Neural progenitor cell (in vitro differentiated cells): ENCODE results near the gene CHKA. TPM values are rescaled to one million over a fixed set of nuclear protein-coding genes. Genes with fewer than 3 reads are reported as not detected.
A peak's percentile ranks its signal among the peaks of the same experiment; 100 is the strongest.

Experiments used
- DNase-seq: peaks from one replicate; pipeline ENCODE4 v3.0.0-alpha.2; 2016; ENCODE audit warnings: low spot score
- H2AFZ ChIP-seq: fragments of 200-600 bp; sonication (generic); replicated peaks from 2 replicates; pipeline ENCODE4 v1.6.1; 2016; ENCODE audit warnings: antibody characterized with exemption
- H3F3A ChIP-seq: fragments of 200-600 bp; sonication (generic); 2 replicates; pipeline ENCODE4 v1.6.1; 2016; ENCODE audit warnings: antibody characterized with exemption, low read depth
- H3K27ac ChIP-seq: fragments of 200-600 bp; sonication (generic); 2 replicates; pipeline ENCODE4 v1.5.1; 2016; ENCODE audit warnings: mild to moderate bottlenecking
- H3K27me3 ChIP-seq: fragments of 200-600 bp; sonication (generic); 2 replicates; pipeline ENCODE4 v1.6.1; 2016; ENCODE audit warnings: mild to moderate bottlenecking, moderate library complexity
- H3K36me3 ChIP-seq: fragments of 200-600 bp; sonication (generic); 2 replicates; pipeline ENCODE4 v1.5.1; 2016
- H3K4me1 ChIP-seq: fragments of 200-600 bp; sonication (generic); 2 replicates; pipeline ENCODE4 v1.6.1; 2016; ENCODE audit warnings: mixed run types
- H3K4me2 ChIP-seq: fragments of 200-600 bp; sonication (generic); 2 replicates; pipeline ENCODE4 v1.6.1; 2016
- H3K4me3 ChIP-seq: fragments of 200-600 bp; sonication (generic); 2 replicates; pipeline ENCODE4 v1.5.1; 2016
- H3K79me2 ChIP-seq: fragments of 200-600 bp; sonication (generic); 2 replicates; pipeline ENCODE4 v1.6.1; 2016; ENCODE audit warnings: low read depth
- H3K9ac ChIP-seq: fragments of 200-600 bp; sonication (generic); 2 replicates; pipeline ENCODE4 v1.6.1; 2016
- H3K9me3 ChIP-seq: fragments of 200-600 bp; sonication (generic); 2 replicates; pipeline ENCODE4 v1.5.1; 2016; ENCODE audit warnings: low read depth
- H4K20me1 ChIP-seq: fragments of 200-600 bp; sonication (generic); 2 replicates; pipeline ENCODE4 v1.6.1; 2016; ENCODE audit warnings: low read depth
- H3K27ac Mint-ChIP-seq: 3 replicates; pipeline ENCODE4 v1.8.0; 2021; ENCODE audit warnings: mixed read lengths
- H3K27me3 Mint-ChIP-seq: 2 replicates; pipeline ENCODE4 v1.8.0; 2022; ENCODE audit warnings: low read depth, mild to moderate bottlenecking, inconsistent platforms, moderate library complexity, mixed read lengths; ENCODE audit not compliant: insufficient read depth
- H3K36me3 Mint-ChIP-seq: 3 replicates; pipeline ENCODE4 v1.8.0; 2021; ENCODE audit warnings: mixed read lengths
- H3K4me1 Mint-ChIP-seq: 3 replicates; pipeline ENCODE4 v1.8.0; 2021; ENCODE audit warnings: mixed read lengths
- H3K4me3 Mint-ChIP-seq: 3 replicates; pipeline ENCODE4 v1.8.0; 2021; ENCODE audit warnings: mild to moderate bottlenecking, moderate library complexity, mixed read lengths
- H3K9me3 Mint-ChIP-seq: 3 replicates; pipeline ENCODE4 v1.8.0; 2020; ENCODE audit warnings: mixed read lengths
- EZH2 ChIP-seq: fragments of 200-600 bp; sonication (generic); IDR thresholded peaks from 2 replicates; pipeline ENCODE4 v1.6.1; 2017; ENCODE audit warnings: antibody characterized with exemption, mild to moderate bottlenecking, moderate library complexity
- EZH2phosphoT487 ChIP-seq: fragments of 200-600 bp; sonication (generic); IDR thresholded peaks from 2 replicates; pipeline ENCODE4 v1.6.1; 2017; ENCODE audit warnings: antibody characterized with exemption
- total RNA-seq: library from RNA; depleted of rRNA; stranded (reverse); fragments of >200 nt; gene quantifications from 2 replicates; pipeline ENCODE4 v1.2.3, GENCODE V29; 2015; ENCODE audit warnings: low replicate concordance
- TF ChIP-seq, protein P1 (sequence below): fragments of 200-600 bp; sonication (generic); IDR thresholded peaks from 2 replicates; pipeline ENCODE4 v1.5.1; 2017; ENCODE audit warnings: antibody characterized with exemption, mild to moderate bottlenecking

The CHKA gene
- total RNA-seq, 1 donor from 2014 or later, result 36.8 TPM

GRCh38 chr11:68128682-68129327 is 7.6 kb upstream of the CHKA start:
- no peak for DNase-seq
- H3K4me2 ChIP-seq, result peak overlapping the region; percentile 75
- H3K4me3 ChIP-seq, result peak overlapping the region; percentile 46
- H3K27me3 ChIP-seq, result peaks cover 8% of the 10 kb centered on the region
- H3K27ac ChIP-seq, result no peak overlapping the region
- H2AFZ ChIP-seq, result no peak overlapping the region
- H3K9ac ChIP-seq, result no peak overlapping the region
- no peaks in the 10 kb centered on the region for H3K36me3 ChIP-seq
- no peaks in the 10 kb centered on the region for H3K4me1 ChIP-seq
- H3F3A ChIP-seq, result peaks cover 10% of the 10 kb centered on the region
- peaks cover 9% of the 10 kb centered on the region for H3K9me3 ChIP-seq
- Mint-ChIP-seq H3K36me3 (peaks cover 12% of the 10 kb centered on the region), H3K4me3 (peak overlapping the region; percentile 54), H3K27me3 (peaks cover 21% of the 10 kb centered on the region), H3K9me3 (peaks cover 37% of the 10 kb centered on the region), H3K27ac (no peak overlapping the region), H3K4me1 (peaks cover 37% of the 10 kb centered on the region)
- H3K79me2 ChIP-seq, result no peaks in the 10 kb centered on the region
- no peak for TF ChIP-seq EZH2phosphoT487
- TF ChIP-seq, protein P1, sequence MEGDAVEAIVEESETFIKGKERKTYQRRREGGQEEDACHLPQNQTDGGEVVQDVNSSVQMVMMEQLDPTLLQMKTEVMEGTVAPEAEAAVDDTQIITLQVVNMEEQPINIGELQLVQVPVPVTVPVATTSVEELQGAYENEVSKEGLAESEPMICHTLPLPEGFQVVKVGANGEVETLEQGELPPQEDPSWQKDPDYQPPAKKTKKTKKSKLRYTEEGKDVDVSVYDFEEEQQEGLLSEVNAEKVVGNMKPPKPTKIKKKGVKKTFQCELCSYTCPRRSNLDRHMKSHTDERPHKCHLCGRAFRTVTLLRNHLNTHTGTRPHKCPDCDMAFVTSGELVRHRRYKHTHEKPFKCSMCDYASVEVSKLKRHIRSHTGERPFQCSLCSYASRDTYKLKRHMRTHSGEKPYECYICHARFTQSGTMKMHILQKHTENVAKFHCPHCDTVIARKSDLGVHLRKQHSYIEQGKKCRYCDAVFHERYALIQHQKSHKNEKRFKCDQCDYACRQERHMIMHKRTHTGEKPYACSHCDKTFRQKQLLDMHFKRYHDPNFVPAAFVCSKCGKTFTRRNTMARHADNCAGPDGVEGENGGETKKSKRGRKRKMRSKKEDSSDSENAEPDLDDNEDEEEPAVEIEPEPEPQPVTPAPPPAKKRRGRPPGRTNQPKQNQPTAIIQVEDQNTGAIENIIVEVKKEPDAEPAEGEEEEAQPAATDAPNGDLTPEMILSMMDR, result no peak
- TF ChIP-seq EZH2, result no peak
- H4K20me1 ChIP-seq, result no peaks in the 10 kb centered on the region

GRCh38 chr11:68127714-68128681 is 6.8 kb upstream of the CHKA start:
- peak overlapping the region; percentile 75 for H3K4me2 ChIP-seq
- no peaks in the 10 kb centered on the region for H4K20me1 ChIP-seq
- Mint-ChIP-seq H3K27me3 (peaks cover 19% of the 10 kb centered on the region), H3K27ac (no peak overlapping the region), H3K36me3 (peaks cover 11% of the 10 kb centered on the region), H3K4me3 (no peak overlapping the region), H3K4me1 (peaks cover 42% of the 10 kb centered on the region), H3K9me3 (peaks cover 34% of the 10 kb centered on the region)
- H3K9me3 ChIP-seq, result peaks cover 6% of the 10 kb centered on the region
- TF ChIP-seq EZH2 (no peak), EZH2phosphoT487 (no peak)
- TF ChIP-seq, protein P1, result no peak
- H3K27ac ChIP-seq, result no peak overlapping the region
- peak overlapping the region; percentile 46 for H3K4me3 ChIP-seq
- H3K36me3 ChIP-seq, result no peaks in the 10 kb centered on the region
- peak; percentile 91 for DNase-seq
- no peaks in the 10 kb centered on the region for H3K4me1 ChIP-seq
- H3K79me2 ChIP-seq, result no peaks in the 10 kb centered on the region
- no peak overlapping the region for H3K9ac ChIP-seq
- H3K27me3 ChIP-seq, result peaks cover 8% of the 10 kb centered on the region
- H2AFZ ChIP-seq, result peak overlapping the region; percentile 14
- peaks cover 10% of the 10 kb centered on the region for H3F3A ChIP-seq

DNA sequence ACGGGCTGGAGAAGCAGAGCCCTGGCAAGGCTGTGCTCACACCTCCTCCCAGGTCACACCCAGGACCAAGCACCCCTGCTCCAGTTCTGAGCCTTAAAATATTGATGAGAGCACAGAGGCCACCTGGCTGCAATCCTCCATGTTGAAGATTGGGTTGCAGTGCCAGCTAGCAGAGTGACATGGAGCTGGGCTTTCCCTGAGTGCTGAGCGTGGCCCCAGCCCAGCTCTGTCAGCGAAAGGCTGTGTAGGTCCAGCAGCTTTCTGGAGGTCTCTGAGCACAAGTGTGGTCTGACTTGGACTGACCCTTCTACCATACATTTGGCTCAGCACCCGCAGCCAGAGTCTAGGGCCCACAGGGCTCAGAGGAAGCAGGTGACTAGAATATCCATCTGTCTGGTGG is 4.0 kb upstream of the CHKA start:
- H3K4me1 ChIP-seq, result peaks cover 8% of the 10 kb centered on the region

More for the DNA sequence above, 4.0 kb upstream of the CHKA start:
- peaks cover 53% of the 10 kb centered on the region for H3K4me1 Mint-ChIP-seq
- Histone ChIP-seq H3K4me2 (no peak overlapping the region), H3K9ac (no peak overlapping the region), H3K27ac (no peak overlapping the region), H3K9me3 (no peaks in the 10 kb centered on the region), H2AFZ (no peak overlapping the region), H3K79me2 (peaks cover 3% of the 10 kb centered on the region), H3K4me3 (no peak overlapping the region), H3K36me3 (no peaks in the 10 kb centered on the region), H3F3A (peaks cover 16% of the 10 kb centered on the region), H3K27me3 (peaks cover 8% of the 10 kb centered on the region), H4K20me1 (peaks cover 2% of the 10 kb centered on the region)
- no peak overlapping the region for H3K4me3 Mint-ChIP-seq
- peaks cover 14% of the 10 kb centered on the region for H3K9me3 Mint-ChIP-seq
- peaks cover 13% of the 10 kb centered on the region for H3K27me3 Mint-ChIP-seq
- peaks cover 6% of the 10 kb centered on the region for H3K36me3 Mint-ChIP-seq
- H3K27ac Mint-ChIP-seq, result no peak overlapping the region
- TF ChIP-seq EZH2 (no peak), EZH2phosphoT487 (no peak)
- TF ChIP-seq, protein P1, result no peak
- DNase-seq, result no peak
